ENCODE measurements around the gene CAMTA1. TPM values are rescaled to one million over a fixed set of nuclear protein-coding genes. Genes with fewer than 3 reads are reported as not detected.

CAMTA1 gene
- total and polyA plus RNA-seq, 9 of the 15 experiments (the other 6 are each of a cell fraction or from before 2014, with no cell fraction given) = 43.9 to 161 (median 65.9) TPM

- TF ChIP-seq MED1 (CRISPR knock-in tag; IDR thresholded peaks at IDR 0.05; ENCODE audit: borderline replicate concordance) = no peak
These were observed 782.1 kb downstream of the CAMTA1 start (continued) for GRCh38 chr1:7567376-7567775.

GRCh38 chr1:7568053-7568452, 782.8 kb downstream of the CAMTA1 start:
- intact Hi-C loops (cut with micrococcal nuclease) (no loop called here), in situ Hi-C loops (cut with MboI) (no loop called here)
- Histone ChIP-seq H3K4me3 (no peak overlapping the region), H3K9me3 (replicated peaks; ENCODE audit: control insufficient read depth, insufficient read depth, low read depth, low read length) (no peaks in the 10 kb centered on the region; the same call in 1 of the 2 replicates), H3K9ac (ENCODE audit: insufficient read depth in 1 of 2, low read depth in 2 of 2, low read length in 2 of 2) (no peak overlapping the region), H3K79me2 (ENCODE audit: control insufficient read depth, insufficient read depth, low read length) (no peaks in the 10 kb centered on the region), H3K36me3 (ENCODE audit: control insufficient read depth, insufficient read depth, low read length) (no peaks in the 10 kb centered on the region), H3K9me1 (ENCODE audit: control insufficient read depth, insufficient read depth, low read length) (no peaks in the 10 kb centered on the region), H2AFZ (ENCODE audit: low read depth, low read length) (no peak overlapping the region), H3K27ac (ENCODE audit: extremely low read depth, low read depth, low read length) (no peak overlapping the region), H3K4me2 (ENCODE audit: insufficient read depth, low read length) (no peak overlapping the region), H3K4me1 (replicated peaks in 1 of 2; ENCODE audit: control insufficient read depth in 2 of 2, insufficient read depth in 2 of 2, low read length in 2 of 2) (peaks cover 0 to 6% of the 10 kb centered on the region in 2 experiments; a peak in 3 of 5 replicates), H4K20me1 (replicated peaks; ENCODE audit: control insufficient read depth, insufficient read depth, low read length) (no peaks in the 10 kb centered on the region; the same call in 1 of the 2 replicates), H3K27me3 (ENCODE audit: control insufficient read depth in 2 of 2, insufficient read depth in 2 of 2, low read length in 2 of 2) (peaks cover 6 to 27% of the 10 kb centered on the region in 2 experiments; a peak in 4 of 5 replicates)
- DNase-seq (ENCODE audit: extremely low read depth in 1 of 4, low spot score in 3 of 4) = no peak
- POLR2A ChIA-PET = no interaction called here
- BruUV-seq (replicated peaks) = no TSS peak
- no peak for FAIRE-seq
- CTCF ChIA-PET (ENCODE audit: low intra/inter-chr PET ratio) = no interaction called here
- 0% methylated on average over 4 of the region's 4 CpGs for WGBS (ENCODE audit: insufficient coverage, low coverage, missing lambda C conversion rate)
- no peak for ATAC-seq
- TF ChIP-seq ATF1 (CRISPR knock-in tag; IDR thresholded peaks at IDR 0.05) (no peak), ATF1 (tag; IDR thresholded peaks at IDR 0.05) (0 out of 2 replicates have a peak, but pooled peaks have one; percentile 5), EHMT2 (IDR thresholded peaks at IDR 0.05) (0 out of 2 replicates have a peak, but pooled peaks have one; percentile 6), ZC3H4 (CRISPR knock-in tag; IDR thresholded peaks at IDR 0.05; ENCODE audit: borderline replicate concordance) (no peak), U2AF2 (optimal IDR thresholded peaks at IDR 0.05; ENCODE audit: low read depth, low read length) (no peak), SIN3B (IDR thresholded peaks at IDR 0.05; ENCODE audit: low read depth) (no peak), SMARCA5 (IDR thresholded peaks at IDR 0.05) (no peak), HDAC1 (IDR thresholded peaks at IDR 0.05) (peak in 1 of 2 experiments; percentile 13; a peak in 1 of 4 replicates), EZH2 (IDR thresholded peaks at IDR 0.05; ENCODE audit: borderline replicate concordance, low read depth, low read length) (no peak), SREBF2 (CRISPR knock-in tag; IDR thresholded peaks at IDR 0.05) (no peak)
